Measurements from ENCODE around the gene PTPN4. TPM values are rescaled to one million over a fixed set of nuclear protein-coding genes. Genes with fewer than 3 reads are reported as not detected.

The PTPN4 gene
- total and polyA plus RNA-seq, 3 donors from 2014 or later = 19.7 to 80.5 (median 58.5) TPM

- no peaks in the 10 kb centered on the region for H3K4me1 ChIP-seq
- no peak overlapping the region for H3K27ac ChIP-seq
- H3K9me3 ChIP-seq = no peaks in the 10 kb centered on the region
- DNase-seq = no peak
- H3K4me3 ChIP-seq = no peak overlapping the region
- WGBS, 2 donors = 84 to 85% methylated on average over 13 of the region's 13 CpGs
- TF ChIP-seq, protein P1, sequence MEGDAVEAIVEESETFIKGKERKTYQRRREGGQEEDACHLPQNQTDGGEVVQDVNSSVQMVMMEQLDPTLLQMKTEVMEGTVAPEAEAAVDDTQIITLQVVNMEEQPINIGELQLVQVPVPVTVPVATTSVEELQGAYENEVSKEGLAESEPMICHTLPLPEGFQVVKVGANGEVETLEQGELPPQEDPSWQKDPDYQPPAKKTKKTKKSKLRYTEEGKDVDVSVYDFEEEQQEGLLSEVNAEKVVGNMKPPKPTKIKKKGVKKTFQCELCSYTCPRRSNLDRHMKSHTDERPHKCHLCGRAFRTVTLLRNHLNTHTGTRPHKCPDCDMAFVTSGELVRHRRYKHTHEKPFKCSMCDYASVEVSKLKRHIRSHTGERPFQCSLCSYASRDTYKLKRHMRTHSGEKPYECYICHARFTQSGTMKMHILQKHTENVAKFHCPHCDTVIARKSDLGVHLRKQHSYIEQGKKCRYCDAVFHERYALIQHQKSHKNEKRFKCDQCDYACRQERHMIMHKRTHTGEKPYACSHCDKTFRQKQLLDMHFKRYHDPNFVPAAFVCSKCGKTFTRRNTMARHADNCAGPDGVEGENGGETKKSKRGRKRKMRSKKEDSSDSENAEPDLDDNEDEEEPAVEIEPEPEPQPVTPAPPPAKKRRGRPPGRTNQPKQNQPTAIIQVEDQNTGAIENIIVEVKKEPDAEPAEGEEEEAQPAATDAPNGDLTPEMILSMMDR (IDR thresholded peaks at IDR 0.05) = no peak
- TF ChIP-seq POLR2A (IDR thresholded peaks at IDR 0.05) = no peak
- intact Hi-C loops (cut with DNase I; ENCODE audit: low total_unique reads) = no loop called here
- H3K27me3 ChIP-seq = no peaks in the 10 kb centered on the region
- no peaks in the 10 kb centered on the region for H3K36me3 ChIP-seq (ENCODE audit: low read depth, missing control alignments)
Observed at GRCh38 chr2:119837759-119838158, 78.0 kb downstream of the PTPN4 start.

DNA sequence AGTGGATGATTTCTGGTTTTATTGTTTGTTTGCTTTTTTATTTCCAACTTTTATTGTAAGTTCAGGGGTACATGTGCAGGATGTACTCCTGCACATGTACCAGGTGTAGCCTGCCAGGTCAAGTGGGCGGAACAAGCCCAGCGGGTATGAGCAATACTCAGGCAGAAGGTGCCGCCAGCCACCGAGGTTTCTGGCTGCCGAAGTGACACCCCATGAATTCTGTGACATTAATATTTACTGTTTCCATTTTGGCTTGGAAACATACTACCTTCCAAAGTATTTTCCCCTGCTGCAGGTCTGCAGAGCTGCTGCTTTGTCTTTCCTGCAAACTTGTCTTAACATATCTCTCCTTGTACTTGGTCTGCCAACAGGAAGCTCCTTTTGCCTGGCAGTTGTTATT lies 78.5 kb downstream of the PTPN4 start:
- no peaks in the 10 kb centered on the region for H3K36me3 ChIP-seq (ENCODE audit: low read depth, missing control alignments)
- no peak for DNase-seq
- WGBS, 2 donors = 74 to 89% methylated on average over 5 of the region's 5 CpGs
- TF ChIP-seq POLR2A (IDR thresholded peaks at IDR 0.05) = no peak
- TF ChIP-seq, protein P1 (IDR thresholded peaks at IDR 0.05) = no peak
- no peak overlapping the region for H3K27ac ChIP-seq
- H3K9me3 ChIP-seq = no peaks in the 10 kb centered on the region
- H3K4me3 ChIP-seq = no peak overlapping the region
- no peaks in the 10 kb centered on the region for H3K4me1 ChIP-seq
- intact Hi-C loops (cut with DNase I; ENCODE audit: low total_unique reads) = no loop called here
- H3K27me3 ChIP-seq = no peaks in the 10 kb centered on the region

DNA sequence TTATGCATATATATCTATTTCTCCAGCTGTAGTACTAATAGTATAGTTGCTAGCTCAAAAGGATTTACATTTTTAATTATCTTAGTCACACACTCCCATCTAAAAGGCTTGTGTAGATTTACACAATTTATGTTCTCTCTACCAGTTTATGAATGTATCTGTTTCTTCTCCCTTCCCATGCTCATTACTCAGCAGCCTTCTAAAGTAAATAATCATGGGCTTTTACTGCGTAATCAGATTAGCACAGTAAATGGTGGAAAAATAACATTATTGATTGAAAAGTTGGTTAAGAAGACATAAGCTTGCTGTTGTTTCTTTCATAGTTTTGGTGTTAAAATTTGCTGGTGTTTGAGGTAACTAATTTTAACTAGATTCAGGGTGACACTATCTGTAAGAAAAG lies 81.8 kb downstream of the PTPN4 start:
- intact Hi-C loops (cut with DNase I; ENCODE audit: low total_unique reads) = no loop called here
- DNase-seq = no peak
- Histone ChIP-seq H3K9me3 (no peaks in the 10 kb centered on the region), H3K4me3 (no peak overlapping the region), H3K4me1 (no peaks in the 10 kb centered on the region), H3K27ac (no peak overlapping the region), H3K36me3 (ENCODE audit: low read depth, missing control alignments) (no peaks in the 10 kb centered on the region), H3K27me3 (no peaks in the 10 kb centered on the region)
- TF ChIP-seq, protein P1 (IDR thresholded peaks at IDR 0.05) = no peak
- TF ChIP-seq POLR2A (IDR thresholded peaks at IDR 0.05) = no peak
- WGBS, 2 donors = 82 to 94% methylated on average over 1 of the region's 1 CpG

DNA sequence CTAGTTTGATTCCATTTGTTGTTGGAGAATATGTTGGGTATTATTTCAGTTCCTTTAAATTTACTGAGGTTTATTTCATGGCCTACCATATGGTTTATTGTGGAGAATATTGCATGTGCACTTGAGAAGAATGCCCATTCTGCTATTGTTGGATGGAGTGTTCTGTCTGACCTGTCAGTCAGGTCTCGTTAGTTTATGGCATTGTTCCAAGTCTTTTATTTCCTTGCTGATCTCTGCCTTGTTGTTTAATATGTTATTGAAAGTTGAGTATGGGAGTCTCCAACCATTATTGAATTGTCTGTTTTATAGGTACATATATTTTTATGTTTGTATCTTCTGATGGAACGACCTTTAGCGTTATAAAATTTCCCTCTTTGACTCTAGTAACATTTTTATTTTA lies 86.3 kb downstream of the PTPN4 start:
- Histone ChIP-seq H3K27me3 (no peaks in the 10 kb centered on the region), H3K27ac (no peak overlapping the region), H3K9me3 (no peaks in the 10 kb centered on the region), H3K36me3 (ENCODE audit: low read depth, missing control alignments) (no peaks in the 10 kb centered on the region), H3K4me3 (no peak overlapping the region), H3K4me1 (no peaks in the 10 kb centered on the region)
- intact Hi-C loops (cut with DNase I; ENCODE audit: low total_unique reads) = no loop called here
- WGBS, 2 donors = 82 to 83% methylated on average over 3 of the region's 3 CpGs
- TF ChIP-seq POLR2A (IDR thresholded peaks at IDR 0.05) = no peak
- TF ChIP-seq, protein P1 (IDR thresholded peaks at IDR 0.05) = no peak
- DNase-seq = no peak

DNA sequence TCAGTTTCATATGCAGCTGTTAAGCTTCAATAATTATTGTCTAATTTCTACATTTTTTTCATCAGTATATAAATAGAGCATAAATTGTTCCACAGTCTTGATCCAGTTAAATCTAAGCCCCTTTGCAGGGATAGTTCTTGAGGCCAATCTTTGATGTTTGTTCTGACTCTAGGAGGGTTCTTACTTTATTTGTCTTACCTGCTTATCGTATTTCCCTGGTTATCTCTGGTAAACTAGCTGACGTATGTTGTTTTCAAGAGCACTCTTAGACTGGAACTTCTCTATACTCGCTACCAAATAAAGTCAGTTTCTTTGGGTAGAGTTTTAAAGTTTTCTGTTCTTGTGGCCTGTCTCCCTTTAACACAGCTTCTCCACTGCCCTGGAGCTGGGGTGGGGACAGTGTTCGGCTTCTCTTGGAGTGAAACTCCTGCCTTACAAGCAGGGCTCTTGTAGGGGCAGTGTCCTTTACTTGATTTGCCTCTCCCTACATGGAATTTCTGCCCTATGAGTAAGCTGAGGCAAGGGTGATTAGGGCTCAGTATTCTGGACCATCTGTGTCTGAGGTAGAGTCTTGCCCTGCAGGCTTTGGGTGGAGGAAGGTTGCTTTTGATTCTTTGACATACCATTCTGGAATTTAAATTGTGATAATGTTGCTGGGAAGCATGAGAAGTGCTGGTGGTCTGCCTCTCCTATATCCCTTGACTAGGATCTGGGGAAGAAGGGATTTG lies 90.3 kb downstream of the PTPN4 start:
- no peak for TF ChIP-seq POLR2A (IDR thresholded peaks at IDR 0.05)
- TF ChIP-seq, protein P1 (IDR thresholded peaks at IDR 0.05) = no peak
- Histone ChIP-seq H3K36me3 (ENCODE audit: low read depth, missing control alignments) (no peaks in the 10 kb centered on the region), H3K27ac (no peak overlapping the region), H3K27me3 (no peaks in the 10 kb centered on the region), H3K4me1 (no peaks in the 10 kb centered on the region), H3K4me3 (no peak overlapping the region), H3K9me3 (no peaks in the 10 kb centered on the region)
- no peak for DNase-seq
- WGBS, 2 donors = 83% methylated on average over 4 of the region's 4 CpGs
- intact Hi-C loops (cut with DNase I; ENCODE audit: low total_unique reads) = no loop called here

Measured in testis (tissue), 3 donors.